HuH-7.5 (cell line): Measurements from ENCODE around the gene BRPF1.
A peak's percentile ranks its signal among the peaks of the same experiment; 100 is the strongest.

ENCODE experiments used
- DNase-seq: peaks from one replicate; pipeline ENCODE4 v3.0.0; 2011; ENCODE audit warnings: low spot score

The BRPF1 gene, protein sequence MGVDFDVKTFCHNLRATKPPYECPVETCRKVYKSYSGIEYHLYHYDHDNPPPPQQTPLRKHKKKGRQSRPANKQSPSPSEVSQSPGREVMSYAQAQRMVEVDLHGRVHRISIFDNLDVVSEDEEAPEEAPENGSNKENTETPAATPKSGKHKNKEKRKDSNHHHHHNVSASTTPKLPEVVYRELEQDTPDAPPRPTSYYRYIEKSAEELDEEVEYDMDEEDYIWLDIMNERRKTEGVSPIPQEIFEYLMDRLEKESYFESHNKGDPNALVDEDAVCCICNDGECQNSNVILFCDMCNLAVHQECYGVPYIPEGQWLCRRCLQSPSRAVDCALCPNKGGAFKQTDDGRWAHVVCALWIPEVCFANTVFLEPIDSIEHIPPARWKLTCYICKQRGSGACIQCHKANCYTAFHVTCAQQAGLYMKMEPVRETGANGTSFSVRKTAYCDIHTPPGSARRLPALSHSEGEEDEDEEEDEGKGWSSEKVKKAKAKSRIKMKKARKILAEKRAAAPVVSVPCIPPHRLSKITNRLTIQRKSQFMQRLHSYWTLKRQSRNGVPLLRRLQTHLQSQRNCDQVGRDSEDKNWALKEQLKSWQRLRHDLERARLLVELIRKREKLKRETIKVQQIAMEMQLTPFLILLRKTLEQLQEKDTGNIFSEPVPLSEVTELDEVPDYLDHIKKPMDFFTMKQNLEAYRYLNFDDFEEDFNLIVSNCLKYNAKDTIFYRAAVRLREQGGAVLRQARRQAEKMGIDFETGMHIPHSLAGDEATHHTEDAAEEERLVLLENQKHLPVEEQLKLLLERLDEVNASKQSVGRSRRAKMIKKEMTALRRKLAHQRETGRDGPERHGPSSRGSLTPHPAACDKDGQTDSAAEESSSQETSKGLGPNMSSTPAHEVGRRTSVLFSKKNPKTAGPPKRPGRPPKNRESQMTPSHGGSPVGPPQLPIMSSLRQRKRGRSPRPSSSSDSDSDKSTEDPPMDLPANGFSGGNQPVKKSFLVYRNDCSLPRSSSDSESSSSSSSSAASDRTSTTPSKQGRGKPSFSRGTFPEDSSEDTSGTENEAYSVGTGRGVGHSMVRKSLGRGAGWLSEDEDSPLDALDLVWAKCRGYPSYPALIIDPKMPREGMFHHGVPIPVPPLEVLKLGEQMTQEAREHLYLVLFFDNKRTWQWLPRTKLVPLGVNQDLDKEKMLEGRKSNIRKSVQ (N-terminal part only)

DNA sequence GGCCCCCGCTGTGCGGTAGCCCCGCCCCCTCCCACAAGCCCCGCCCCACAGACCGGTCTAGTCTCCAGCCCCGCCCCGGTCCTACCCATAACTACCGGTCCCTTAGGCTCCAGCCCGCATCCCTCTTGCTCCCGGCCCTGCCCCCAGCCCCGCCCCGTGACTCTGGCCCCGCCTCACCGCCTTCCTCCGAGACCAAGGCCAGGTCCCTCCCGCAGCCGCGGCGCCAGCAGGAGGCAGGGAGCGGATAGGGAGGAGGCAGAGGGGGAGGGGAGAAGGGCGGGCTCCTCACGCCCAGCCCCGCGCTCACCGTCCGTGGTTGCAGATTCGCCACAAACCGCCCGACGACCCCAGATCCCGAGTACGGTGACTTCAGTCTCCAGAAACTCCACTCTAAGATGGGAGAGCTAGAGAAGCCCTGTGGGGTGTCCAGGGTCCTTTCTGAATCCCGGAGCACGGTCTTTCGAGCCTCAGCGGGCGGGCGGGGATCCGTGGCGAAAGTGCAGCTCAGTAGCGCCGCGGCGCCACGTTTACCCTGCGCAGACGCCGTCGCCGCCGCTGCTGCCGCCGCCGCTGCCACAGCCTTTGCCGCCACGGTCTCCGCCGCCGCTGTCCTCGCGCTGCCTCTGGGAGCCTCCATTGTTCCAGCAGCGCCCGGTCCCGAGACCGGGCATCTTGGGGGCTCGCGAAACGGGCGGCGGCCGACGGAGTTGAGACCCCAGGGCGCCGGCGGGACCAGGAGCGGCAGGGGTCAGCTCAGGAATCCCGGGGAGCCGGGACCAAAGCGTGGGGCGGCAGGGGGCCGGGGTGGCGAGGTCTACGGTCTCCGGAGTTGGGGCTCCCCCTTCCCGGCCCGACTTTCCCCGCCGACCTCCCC is at the start of gene BRPF1:
TSS of gene BRPF1 (plus strand) at position 530 of the 874 bp plus-strand sequence. CDS start 2,406 bp downstream, outside the sequence.
- DNase-seq: peak; percentile 99

DNA sequence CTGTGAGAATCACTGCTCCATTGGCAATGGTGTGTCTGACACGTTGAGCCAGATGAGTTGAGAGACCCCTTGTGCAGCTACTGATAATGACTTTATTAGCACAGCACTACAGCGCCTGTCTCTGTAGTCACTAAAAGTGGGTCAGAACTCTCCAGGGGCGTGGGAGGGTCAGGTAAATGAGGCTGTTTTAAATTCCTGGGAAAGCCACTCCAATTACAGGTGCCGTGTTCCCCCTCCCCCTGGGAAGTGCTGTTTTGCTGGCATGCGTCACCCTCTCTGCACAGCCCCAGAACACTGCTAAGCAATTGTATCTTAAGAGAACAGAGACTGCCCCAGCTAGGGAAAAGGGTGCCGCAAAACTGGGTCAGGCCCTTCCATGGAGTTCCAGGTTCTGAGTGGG is 49.4 kb upstream of the BRPF1 start:
- DNase-seq: no peak

GRCh38 chr3:9683426-9683825 is 48.1 kb upstream of the BRPF1 start:
- DNase-seq: no peak

DNA sequence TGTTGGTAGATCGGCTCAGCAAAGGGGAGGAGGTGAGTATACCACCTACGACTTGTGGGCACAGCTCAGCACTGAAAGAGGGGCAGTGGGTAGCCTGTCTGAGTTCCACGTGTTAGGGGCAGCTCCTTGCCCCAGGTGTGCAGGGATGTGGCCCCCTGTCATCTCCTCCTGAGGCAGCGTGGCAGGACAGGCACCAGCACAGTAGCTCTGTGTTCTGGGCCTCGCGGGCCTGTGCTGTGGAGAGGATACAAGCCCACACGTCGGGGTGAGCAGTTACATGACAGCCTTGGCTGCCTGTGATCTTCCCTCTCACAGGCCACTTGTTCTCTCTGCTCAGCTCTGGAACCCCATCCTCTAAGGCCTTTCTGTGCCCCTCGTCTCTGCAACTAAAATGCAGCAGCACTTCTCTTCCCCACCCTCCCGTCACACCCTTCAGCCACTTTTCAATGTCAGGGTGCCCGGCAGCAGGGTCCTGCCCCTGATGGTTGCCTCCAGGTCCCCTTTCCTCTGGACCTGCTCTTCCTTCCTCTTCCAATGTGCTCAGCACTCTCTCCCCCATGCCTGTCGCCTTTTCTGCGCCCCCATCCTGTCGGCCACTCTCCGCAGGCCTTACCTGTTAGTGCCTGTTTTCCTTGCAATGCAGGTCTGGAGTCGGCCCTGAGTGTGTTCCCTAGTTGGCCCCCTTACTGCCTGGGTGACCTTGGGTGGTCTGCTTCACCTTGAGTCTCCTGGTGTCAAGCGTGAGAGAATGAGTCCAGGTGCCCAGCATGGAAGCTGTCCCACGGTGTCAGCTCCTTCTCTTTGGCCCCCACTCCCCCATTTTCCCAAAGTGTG is 46.1 kb upstream of the BRPF1 start:
- DNase-seq: no peak

GRCh38 chr3:9686050-9686550 is 45.4 kb upstream of the BRPF1 start:
- DNase-seq: no peak

- DNase-seq: no peak
These were observed 44.8 kb upstream of the BRPF1 start for GRCh38 chr3:9686703-9687102.

DNA sequence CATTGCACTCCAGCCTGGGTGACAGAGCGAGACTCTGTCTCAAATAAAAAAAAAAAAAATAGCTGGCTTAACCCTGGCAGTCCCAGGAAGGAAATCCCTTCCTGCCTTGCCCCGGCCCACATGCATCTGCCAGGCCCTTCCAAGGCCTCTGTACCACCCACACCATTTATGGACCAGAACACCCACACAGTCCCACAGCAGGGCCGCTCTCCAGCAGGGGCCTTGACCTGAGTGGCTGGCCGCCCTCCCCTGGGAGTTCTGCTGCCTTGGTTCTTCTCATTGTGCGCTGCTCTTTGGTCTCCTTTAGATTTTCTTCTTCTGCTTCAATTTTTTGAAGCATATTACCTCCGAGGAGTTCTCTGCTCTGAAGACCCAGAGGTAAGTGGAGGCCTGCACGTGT is 44.0 kb upstream of the BRPF1 start:
- no peak for DNase-seq

GRCh38 chr3:9688961-9689360 is 42.6 kb upstream of the BRPF1 start:
- DNase-seq: no peak

DNA sequence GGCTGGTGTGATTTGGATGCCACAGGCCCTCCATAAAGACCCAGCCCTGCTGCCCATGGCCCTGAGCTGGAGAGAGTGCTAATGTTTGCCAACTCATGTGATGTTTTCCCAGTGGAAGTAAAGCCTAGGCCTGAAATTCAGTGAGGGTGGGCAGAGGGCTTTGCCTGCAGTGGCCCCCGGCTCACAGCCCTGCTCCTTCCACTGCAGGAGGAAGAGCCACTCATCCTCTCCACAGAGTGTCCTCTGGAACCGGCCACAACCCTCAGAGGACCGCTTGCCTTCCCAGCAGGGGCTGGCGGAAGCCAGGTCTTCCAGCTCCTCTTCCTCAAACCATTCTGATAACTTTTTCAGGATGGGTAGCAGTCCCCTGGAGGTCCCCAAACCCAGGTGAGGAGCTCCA is 41.8 kb upstream of the BRPF1 start:
- DNase-seq: no peak

- no peak for DNase-seq
These were observed 40.8 kb upstream of the BRPF1 start for GRCh38 chr3:9690451-9691450.

- DNase-seq: no peak
These were observed 39.9 kb upstream of the BRPF1 start for GRCh38 chr3:9691636-9692035.

DNA sequence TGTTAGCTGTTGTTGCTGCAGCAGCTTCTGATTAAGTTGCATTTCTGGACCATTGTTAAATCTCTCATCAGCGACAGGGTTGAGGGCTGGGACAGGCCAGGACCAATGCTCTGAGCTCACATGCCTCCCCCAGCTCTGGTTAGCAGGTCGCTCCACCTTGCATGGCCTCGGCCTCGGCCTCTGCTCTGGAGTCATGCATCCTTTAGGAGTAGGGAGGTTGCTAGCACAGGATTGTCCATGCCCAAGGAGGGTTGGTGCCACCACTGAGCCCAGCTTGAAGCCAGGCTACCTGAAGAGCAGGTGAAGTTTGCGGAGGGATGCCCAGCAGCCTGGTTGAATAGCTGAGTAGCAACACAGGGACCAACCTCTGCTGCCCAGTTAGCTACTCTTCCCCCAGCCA is 39.1 kb upstream of the BRPF1 start:
- no peak for DNase-seq

- DNase-seq: no peak
These were observed 36.2 kb upstream of the BRPF1 start for GRCh38 chr3:9695345-9695744.

- no peak for DNase-seq
These were observed 35.8 kb upstream of the BRPF1 start for GRCh38 chr3:9695746-9696145.

DNA sequence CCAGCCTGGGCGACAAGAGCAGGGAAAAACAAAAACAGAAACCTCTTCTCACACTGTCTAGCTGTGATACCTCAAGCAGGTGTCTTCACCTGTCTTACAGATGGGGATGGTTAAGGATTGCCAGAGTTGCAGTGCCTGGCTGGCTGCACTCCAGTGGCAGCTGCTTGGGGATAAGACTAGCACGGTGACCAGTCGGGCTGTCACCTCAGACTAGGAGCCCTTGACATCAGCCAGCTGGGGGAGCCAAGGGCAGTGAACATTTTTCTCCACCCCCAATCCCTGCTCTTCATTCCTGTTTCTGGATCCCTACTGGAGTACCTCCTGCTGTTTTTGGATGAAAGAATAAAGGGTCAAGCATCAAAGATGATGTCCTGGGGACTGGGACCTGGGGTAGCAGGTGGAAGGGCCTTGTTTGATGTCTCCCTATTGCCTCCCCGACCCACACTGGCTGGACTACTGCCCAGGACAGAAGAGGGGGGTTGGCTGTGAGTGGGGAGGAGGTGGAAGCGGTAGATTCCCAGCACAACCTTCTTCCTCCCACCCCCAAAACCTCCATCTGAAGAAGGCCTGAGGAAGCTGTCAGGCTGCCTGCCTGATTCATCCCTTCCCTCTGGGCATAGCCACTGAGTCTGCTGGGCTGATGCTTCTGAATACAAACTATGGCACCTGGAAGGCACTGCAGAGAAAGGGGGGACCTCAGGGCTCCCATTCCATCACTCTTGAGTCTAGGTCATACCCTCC is 34.9 kb upstream of the BRPF1 start:
- no peak for DNase-seq

DNA sequence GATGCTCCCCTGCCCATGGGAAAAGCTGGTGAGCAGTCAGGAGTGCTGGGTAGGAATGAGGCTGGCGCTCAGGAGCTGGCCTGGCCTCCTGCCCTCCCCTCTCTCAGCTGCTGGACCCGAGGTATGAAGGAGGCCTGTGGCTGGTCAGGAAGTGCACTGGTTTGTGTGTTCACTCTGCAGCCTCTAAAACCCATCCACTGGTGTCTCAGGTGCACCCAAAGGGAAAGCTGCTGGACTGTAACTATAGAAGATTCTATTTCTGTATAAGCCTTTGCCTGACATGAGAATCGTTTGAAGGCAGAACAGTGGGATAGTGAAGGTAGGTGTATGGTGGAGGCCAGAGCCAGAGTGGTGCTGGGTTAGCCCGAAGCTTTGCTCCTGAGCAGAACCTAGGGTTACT is 33.6 kb upstream of the BRPF1 start:
- DNase-seq: no peak

DNA sequence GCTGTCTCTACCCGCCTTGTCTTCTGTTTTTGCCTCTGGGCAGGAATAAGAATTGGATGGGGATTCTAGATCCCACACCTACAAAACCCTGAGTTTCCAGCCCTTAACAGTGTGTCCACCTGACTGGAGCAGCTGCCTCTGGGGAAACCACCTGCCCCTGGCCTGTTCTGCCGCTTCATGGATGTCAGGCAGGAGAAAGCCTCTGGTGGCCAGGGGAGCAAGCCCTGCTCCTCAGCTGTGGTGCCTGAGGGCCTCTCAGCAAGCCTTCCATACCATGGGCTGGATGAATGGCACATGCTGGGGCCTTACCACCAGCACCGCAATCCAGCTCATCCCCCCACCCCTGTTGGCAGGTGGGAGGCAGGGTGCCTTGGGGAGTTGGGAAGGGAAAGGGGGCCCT is 33.2 kb upstream of the BRPF1 start:
- no peak for DNase-seq

DNA sequence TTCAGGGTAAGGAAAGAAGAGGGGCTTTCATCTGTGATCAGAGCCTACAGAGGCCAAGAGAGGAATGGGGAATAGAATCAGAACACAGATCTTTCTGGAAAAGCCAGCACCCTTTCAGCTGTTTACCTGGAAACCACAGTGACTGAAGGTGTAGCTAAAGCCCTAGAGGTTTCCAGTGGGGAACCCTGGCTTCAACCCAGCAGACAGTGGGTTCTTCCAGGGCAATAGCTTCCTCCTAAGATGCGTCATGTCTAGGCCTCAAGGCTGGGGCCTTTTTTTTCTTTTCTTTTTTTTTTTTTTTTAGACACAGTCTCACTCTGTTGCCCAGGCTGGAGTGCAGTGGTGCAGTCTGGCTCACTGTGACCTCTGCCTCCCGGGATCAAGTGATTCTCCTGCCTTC is 31.0 kb upstream of the BRPF1 start:
- no peak for DNase-seq
